Retina (tissue), 1 donor: Measurements from ENCODE around the gene ZDHHC7.
"Not testable (repeated sequence)": the region's sequence is repeated elsewhere in the genome, so short reads cannot be mapped to it uniquely, and the experiment has no call there.

Source experiments
- DNase-seq: peaks from one replicate; pipeline ENCODE4 v3.0.0-alpha.2; 2016

ZDHHC7 gene

GRCh38 chr16:85010931-85011845, at the start of gene ZDHHC7:
Gene ZDHHC7 (minus strand): TSS chr16:85011535. CDS start chr16:84990618, 20,917 bp downstream.
- peak; percentile 96 for DNase-seq

- no peak for DNase-seq
Measured at GRCh38 chr16:85058909-85059308, 47.6 kb upstream of the ZDHHC7 start.

GRCh38 chr16:85057948-85058347, 46.6 kb upstream of the ZDHHC7 start:
- DNase-seq = no peak

GRCh38 chr16:85057212-85057889, 46.0 kb upstream of the ZDHHC7 start:
- no peak for DNase-seq

GRCh38 chr16:85056211-85056748, 44.9 kb upstream of the ZDHHC7 start:
- DNase-seq = no peak

GRCh38 chr16:85055493-85056210, 44.3 kb upstream of the ZDHHC7 start:
- DNase-seq = no peak

GRCh38 chr16:85054948-85055492, 43.7 kb upstream of the ZDHHC7 start:
- no peak for DNase-seq

GRCh38 chr16:85054321-85054720, 43.0 kb upstream of the ZDHHC7 start:
- DNase-seq = not testable (repeated sequence)

GRCh38 chr16:85052536-85052935, 41.2 kb upstream of the ZDHHC7 start:
- no peak for DNase-seq

GRCh38 chr16:85051683-85052082, 40.3 kb upstream of the ZDHHC7 start:
- no peak for DNase-seq

- no peak for DNase-seq
Measured at GRCh38 chr16:85051067-85051581, 39.8 kb upstream of the ZDHHC7 start.

- DNase-seq = no peak
Measured at GRCh38 chr16:85049706-85050305, 38.5 kb upstream of the ZDHHC7 start.

- DNase-seq = no peak
Measured at GRCh38 chr16:85048921-85049562, 37.7 kb upstream of the ZDHHC7 start.

GRCh38 chr16:85047867-85048455, 36.6 kb upstream of the ZDHHC7 start:
- DNase-seq = no peak

- no peak for DNase-seq
Measured at GRCh38 chr16:85046931-85047866, 35.9 kb upstream of the ZDHHC7 start.

GRCh38 chr16:85046472-85046916, 35.2 kb upstream of the ZDHHC7 start:
- DNase-seq = no peak

GRCh38 chr16:85045641-85046471, 34.5 kb upstream of the ZDHHC7 start:
- DNase-seq = no peak

- DNase-seq = no peak
Measured at GRCh38 chr16:85045077-85045476, 33.7 kb upstream of the ZDHHC7 start.

- DNase-seq = no peak
Measured at GRCh38 chr16:85042606-85043005, 31.3 kb upstream of the ZDHHC7 start.
